ENCODE results near the gene NEURL3. TPM values are rescaled to one million over a fixed set of nuclear protein-coding genes. Genes with fewer than 3 reads are reported as not detected.
A peak's percentile ranks its signal among the peaks of the same experiment; 100 is the strongest.

Gene NEURL3
- total and polyA plus RNA-seq, 3 donors from 2014 or later = 0.78 to 1.7 (median 1.3) TPM

DNA sequence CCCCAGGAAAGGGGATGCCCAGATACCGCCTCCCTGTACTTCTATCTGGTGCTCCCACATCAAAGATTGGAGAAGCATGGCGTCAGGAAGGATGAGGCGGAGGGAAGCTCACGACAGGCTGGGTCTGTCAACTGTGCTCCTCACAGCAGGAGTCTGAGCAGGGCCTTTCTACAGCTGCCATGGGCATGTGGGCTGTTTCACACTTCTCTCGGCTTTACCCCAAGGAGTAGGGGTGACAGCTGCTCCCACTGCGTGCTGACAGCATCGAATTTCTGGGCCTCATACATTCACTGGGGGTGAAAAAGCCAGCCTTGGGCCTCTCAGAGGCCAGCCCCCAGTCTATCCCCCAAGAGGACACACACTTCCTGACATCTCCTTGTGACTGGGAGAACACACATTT is 21.1 kb downstream of the NEURL3 start:
- Histone ChIP-seq H3K9me3 (no peaks in the 10 kb centered on the region), H3K36me3 (ENCODE audit: low read depth, missing control alignments) (no peaks in the 10 kb centered on the region), H3K27me3 (no peaks in the 10 kb centered on the region), H3K4me3 (no peak overlapping the region), H3K27ac (no peak overlapping the region), H3K4me1 (peaks cover 6% of the 10 kb centered on the region)
- intact Hi-C loops (cut with DNase I; ENCODE audit: low total_unique reads) = no loop called here
- no peak for DNase-seq
- TF ChIP-seq POLR2A (IDR thresholded peaks at IDR 0.05) (no peak), CTCF (IDR thresholded peaks at IDR 0.05) (no peak)
- WGBS, 2 donors = 83 to 88% methylated on average over 7 of the region's 7 CpGs

GRCh38 chr2:96477458-96477857 is 27.7 kb downstream of the NEURL3 start:
- Histone ChIP-seq H3K4me3 (no peak overlapping the region), H3K27ac (no peak overlapping the region), H3K36me3 (ENCODE audit: low read depth, missing control alignments) (no peaks in the 10 kb centered on the region), H3K4me1 (no peaks in the 10 kb centered on the region), H3K9me3 (no peaks in the 10 kb centered on the region), H3K27me3 (no peaks in the 10 kb centered on the region)
- intact Hi-C loops (cut with DNase I; ENCODE audit: low total_unique reads) = no loop called here
- TF ChIP-seq CTCF (IDR thresholded peaks at IDR 0.05) (no peak), POLR2A (IDR thresholded peaks at IDR 0.05) (no peak)
- 66 to 81% methylated on average over 1 of the region's 1 CpG for WGBS, 2 donors
- DNase-seq = no peak

DNA sequence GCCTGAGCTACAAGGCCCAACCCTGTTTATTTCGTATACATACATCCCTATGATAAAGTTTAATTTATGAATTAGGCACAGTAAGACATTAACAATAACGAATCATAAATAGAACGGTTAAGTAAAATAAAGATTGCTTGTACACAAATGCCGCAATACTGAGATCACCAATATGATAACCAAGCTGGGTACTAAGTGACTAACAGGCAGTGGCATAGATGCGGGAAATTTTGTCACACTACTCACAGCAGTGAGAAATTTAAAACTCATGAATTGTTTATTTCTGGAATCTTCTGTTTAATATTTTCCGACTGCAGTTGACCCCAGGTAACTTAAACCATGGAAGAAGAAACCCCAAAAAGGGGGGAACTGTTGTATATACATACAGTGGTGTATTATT is 33.4 kb downstream of the NEURL3 start:
- no peak overlapping the region for H3K4me3 ChIP-seq
- WGBS, 2 donors = 78 to 85% methylated on average over 6 of the region's 6 CpGs
- peaks cover 15% of the 10 kb centered on the region for H3K4me1 ChIP-seq
- no peak for DNase-seq
- no peaks in the 10 kb centered on the region for H3K9me3 ChIP-seq
- H3K27ac ChIP-seq = no peak overlapping the region
- TF ChIP-seq POLR2A (IDR thresholded peaks at IDR 0.05) (no peak), CTCF (IDR thresholded peaks at IDR 0.05) (no peak)
- H3K27me3 ChIP-seq = no peaks in the 10 kb centered on the region
- intact Hi-C loops (cut with DNase I; ENCODE audit: low total_unique reads) = no loop called here
- H3K36me3 ChIP-seq (ENCODE audit: low read depth, missing control alignments) = no peaks in the 10 kb centered on the region

DNA sequence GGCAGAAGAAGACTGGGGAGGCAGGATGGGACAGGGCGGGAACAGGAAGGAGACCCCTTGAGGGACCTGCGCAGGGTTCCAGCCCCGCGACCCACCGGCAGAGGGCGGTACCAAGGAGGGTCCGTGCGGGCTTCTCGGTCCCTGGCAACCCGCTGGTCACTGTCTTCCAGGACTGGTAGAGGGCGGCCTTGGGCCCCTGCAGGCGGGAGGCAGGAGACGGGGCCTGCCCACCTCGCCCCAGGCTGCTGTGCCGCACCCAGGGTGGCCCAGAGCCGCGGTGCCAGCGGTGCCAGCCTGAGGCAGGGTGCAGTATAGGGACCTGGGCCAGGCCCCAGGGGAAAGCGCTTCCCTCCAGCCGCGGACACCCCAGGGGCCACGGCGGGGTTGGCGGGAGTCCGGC is 34.5 kb downstream of the NEURL3 start:
- no peaks in the 10 kb centered on the region for H3K9me3 ChIP-seq
- H3K4me3 ChIP-seq = peak overlapping the region; percentile 29 to 49
- no peaks in the 10 kb centered on the region for H3K27me3 ChIP-seq
- peak; percentile 76 for DNase-seq
- 2 to 41% methylated on average over 5 to 23 of the region's 25 CpGs for WGBS, 2 donors
- peak overlapping the region; percentile 75 for H3K27ac ChIP-seq
- TF ChIP-seq POLR2A (IDR thresholded peaks at IDR 0.05) = no peak
- TF ChIP-seq CTCF (IDR thresholded peaks at IDR 0.05) = peak; percentile 27 to 59 (median 40)
- no peaks in the 10 kb centered on the region for H3K36me3 ChIP-seq (ENCODE audit: low read depth, missing control alignments)
- peaks cover 15% of the 10 kb centered on the region for H3K4me1 ChIP-seq
- intact Hi-C loops (cut with DNase I; ENCODE audit: low total_unique reads) = no loop called here

DNA sequence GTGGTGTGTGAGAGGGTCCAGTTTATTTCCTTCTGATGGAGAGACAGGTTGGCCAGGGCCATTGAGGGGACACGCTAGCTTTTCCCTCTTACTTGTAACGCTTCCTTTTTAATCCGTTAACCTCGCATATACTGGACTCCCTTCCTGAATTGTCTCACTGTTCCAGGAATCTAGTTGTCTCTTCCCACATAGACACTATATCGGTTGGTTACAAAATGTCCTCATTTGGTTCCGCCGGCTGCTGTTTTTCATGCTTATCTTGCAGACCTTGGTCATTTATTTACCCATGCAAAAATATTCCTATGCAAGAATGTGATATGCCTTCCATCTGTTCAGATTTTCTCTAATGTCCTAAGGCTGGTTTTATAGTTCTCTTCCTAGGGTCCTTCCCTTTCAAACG is 35.0 kb downstream of the NEURL3 start:
- Histone ChIP-seq H3K4me1 (peaks cover 15% of the 10 kb centered on the region), H3K27ac (peak overlapping the region; percentile 75), H3K36me3 (ENCODE audit: low read depth, missing control alignments) (no peaks in the 10 kb centered on the region), H3K4me3 (peak overlapping the region; percentile 29 to 49), H3K9me3 (no peaks in the 10 kb centered on the region), H3K27me3 (no peaks in the 10 kb centered on the region)
- peak; percentile 66 for DNase-seq
- TF ChIP-seq POLR2A (IDR thresholded peaks at IDR 0.05) (no peak), CTCF (IDR thresholded peaks at IDR 0.05) (no peak)
- intact Hi-C loops (cut with DNase I; ENCODE audit: low total_unique reads) = no loop called here
- 11 to 16% methylated on average over 8 of the region's 8 CpGs for WGBS, 2 donors

All from testis (tissue), 3 donors.